Cerebellar cortex (tissue), 1 donor: Measurements from ENCODE around the gene GPBAR1.

ENCODE experiments used
- DNase-seq: peaks from one replicate; pipeline ENCODE4 v3.0.0-alpha.2; 2015; ENCODE audit warnings: low spot score

The GPBAR1 gene

DNA sequence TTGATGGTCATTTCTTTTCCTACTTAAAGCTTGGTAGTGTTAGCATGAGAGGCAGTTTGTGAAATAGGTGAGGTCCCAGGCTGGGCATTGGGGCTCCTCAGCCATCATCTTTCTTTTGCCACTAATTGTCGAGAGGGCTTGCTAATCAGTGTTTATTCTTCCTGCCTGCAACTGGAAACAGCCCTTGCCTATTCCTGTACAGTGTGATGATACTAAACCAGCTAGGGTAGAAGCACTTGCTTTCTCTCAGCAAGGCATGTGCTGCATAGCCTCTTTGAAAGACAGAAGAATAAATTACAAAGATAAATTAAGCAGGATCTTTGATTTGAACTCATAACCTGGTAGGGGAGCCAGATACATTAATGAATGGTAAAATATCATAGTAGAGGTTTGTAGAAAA is 16.6 kb upstream of the GPBAR1 start:
- no peak for DNase-seq

DNA sequence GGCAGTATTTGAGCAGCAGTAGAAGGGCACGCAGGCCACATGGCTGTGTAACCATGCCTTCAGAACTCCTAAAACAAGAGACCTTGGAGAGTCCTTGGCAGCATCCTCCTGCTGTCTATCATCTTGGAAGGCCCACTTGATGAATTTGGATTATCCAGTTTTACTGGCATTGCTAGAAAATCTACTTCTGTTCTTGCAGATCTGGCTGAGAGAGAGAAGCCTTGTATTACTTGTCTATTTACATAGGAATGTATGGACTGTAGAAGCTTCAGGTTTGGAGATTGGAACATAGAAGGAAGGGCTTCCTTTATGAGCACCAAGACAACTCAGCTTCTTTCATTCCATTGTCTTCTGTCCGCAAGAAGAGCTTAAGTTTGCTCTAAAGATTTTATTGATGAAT is 16.1 kb upstream of the GPBAR1 start:
- no peak for DNase-seq

DNA sequence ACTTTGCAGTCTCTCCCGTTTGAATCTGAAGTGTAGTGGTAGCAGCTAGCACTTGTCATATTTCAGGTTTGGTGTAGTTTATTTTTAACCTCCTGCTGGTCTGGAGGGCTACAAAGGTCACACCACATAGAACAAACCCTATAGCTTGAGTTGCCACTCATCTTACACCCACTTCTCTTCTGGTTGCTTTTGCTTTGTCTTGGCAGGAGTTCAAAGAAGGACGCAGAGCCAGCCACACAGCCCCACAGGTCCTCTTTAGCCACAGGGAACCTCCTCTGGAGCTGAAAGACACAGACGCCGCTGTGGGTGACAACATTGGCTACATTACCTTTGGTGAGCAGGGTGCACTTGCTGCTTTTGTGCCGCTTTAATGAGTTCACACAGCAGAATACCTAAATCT is 15.6 kb upstream of the GPBAR1 start:
- DNase-seq = no peak

DNA sequence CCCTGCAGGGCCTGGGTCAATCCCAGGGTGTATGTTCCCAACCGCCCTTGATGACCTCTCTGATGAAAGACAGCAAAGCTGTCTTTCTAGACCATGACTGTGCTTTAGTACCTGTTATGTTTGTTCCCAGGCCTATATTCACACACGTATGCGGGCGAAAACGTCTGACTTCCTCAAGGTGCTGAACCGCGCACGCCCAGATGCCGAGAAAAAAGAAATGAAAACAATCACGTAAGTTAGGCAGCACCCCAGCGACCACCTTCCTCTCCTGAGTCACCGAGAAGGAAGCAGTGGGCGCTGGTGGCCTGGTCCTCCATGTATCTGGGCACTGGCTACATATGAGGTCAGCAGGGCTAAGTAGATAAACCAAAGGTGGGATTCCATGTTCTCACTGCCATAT is 11.1 kb upstream of the GPBAR1 start:
- no peak for DNase-seq

DNA sequence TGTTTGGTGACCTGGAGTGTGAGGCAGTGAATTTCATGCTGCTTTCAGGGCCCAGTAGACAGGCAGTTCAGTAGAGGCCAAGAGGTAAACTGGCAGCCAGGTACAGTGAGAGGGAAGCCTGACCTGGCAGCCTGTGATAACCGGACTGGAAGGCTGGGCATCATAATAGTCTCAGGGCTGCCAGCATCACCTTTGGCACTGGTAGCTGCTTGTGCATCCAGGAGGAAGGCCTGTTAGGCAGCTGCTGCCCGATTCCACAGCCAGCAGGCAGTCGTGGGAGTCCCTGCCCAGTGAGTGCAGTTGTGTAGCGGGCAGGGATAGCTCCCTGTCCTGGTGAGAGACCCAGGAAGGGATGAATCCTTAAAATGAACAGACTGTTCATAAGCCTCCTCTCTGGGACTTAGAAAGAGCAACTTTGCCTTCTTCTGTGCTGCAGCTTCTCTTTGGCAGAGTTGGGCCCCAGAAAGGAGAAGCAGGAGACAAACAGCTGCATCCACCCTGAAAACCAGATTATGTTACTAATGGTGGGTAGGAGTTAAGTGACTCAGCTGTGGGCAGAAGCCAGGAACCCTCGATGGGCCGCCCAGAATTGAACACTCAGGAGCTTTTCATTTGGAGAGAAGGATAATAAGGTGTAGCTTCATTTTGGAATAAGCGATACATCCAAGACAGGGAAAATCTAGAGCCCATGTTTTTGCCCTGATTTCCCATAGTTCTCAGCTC is 8.1 kb upstream of the GPBAR1 start:
- DNase-seq = peak; percentile 71

DNA sequence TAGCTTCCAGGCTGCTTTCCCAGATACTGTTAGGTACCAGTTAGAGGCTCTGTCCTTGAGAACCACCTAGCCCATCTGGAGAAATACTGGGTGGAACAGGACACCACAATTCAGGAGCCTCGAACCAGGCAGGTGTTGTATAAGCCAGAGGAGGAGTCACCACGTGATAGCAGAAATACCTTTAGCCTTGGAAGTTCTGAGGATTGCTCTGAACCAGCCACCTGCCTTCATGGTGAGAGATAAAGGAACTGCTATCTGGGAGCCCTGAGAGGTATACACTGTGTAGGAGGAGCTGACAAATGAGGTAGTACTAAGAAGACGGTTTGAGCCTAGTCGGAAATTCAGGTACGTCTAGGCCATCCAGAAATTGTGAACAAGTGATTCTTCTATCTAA is 7.6 kb upstream of the GPBAR1 start:
- DNase-seq = no peak

DNA sequence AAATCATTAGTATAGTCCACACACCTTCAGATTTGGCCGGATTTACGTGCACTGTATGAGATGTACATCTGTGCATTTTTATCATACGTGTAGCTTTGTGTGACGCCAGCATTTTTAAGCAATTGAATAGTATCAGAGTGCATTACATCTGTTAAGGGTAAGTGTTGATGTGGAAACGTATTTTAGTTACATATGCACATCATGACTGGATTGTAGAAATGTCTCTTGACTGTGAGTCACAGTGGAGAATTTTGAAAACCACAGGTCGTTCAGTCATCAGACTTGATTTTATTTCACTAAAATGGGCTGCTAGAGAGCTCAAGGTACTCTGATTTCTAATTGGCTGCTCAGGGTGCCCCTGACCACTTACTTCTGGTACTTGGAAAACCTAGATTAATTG is 5.4 kb upstream of the GPBAR1 start:
- no peak for DNase-seq

DNA sequence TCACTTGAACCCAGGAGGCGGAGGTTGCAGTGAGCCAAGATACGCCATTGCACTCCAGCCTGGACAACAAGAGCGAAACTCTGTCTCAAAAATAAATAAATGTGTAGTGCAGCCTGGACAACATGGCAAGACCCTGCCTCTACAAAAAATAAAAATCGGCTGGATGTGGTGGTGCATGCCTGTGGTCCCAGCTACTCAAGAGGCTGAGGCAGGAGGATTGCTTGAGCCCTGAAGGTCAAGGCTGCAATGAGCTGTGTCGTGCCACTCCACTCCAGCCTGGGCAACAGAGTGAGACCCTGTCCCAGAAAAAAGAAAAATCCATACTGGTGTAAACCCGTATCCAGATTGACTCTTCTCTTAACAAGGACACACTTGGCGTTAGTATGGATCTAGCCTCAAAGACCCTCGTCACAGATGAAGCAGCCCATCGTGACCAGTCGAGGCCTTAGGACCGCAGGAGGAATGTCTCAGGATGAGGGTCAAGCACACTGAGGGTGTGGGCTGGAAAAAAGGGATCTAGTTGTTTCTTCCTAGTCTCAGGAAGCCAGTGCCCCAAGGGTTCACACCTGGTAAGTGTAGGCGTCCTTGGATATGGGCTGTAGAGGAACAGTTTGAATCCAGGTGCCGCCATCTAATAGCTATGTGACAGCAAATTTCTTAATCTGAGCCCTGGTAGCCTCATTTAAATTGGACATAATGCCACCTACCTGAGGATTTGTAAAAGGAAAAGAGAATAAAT is 4.0 kb upstream of the GPBAR1 start:
- no peak for DNase-seq

DNA sequence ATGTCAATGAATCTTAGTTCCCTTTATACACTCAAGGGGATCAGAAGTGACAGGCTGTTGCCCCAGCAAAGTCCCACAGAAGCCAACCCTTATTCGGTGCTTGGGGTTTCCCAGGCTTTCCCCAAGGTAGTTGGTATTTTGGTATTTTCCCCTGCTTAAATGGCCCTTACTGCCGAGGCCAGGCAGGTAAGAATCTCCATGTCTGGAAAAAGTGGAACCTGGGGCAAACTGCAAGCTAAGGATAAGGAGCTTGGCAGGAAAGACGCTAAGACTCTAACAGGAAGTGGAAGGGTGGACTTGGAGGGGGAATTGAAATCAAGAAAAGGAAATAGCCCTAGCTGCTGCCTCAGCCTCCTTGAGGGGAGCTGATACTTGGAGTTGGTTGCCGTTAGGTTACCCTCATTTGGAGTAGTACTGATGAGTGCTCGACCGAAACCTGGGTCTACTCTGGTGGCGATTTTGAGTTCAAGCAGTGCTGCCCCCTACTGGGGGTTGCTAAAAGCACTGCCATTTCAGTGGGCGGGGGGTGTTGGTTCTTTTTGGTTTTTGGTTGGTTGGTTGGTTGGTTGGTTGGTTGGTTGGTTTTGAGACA is 3.3 kb upstream of the GPBAR1 start:
- DNase-seq = no peak

DNA sequence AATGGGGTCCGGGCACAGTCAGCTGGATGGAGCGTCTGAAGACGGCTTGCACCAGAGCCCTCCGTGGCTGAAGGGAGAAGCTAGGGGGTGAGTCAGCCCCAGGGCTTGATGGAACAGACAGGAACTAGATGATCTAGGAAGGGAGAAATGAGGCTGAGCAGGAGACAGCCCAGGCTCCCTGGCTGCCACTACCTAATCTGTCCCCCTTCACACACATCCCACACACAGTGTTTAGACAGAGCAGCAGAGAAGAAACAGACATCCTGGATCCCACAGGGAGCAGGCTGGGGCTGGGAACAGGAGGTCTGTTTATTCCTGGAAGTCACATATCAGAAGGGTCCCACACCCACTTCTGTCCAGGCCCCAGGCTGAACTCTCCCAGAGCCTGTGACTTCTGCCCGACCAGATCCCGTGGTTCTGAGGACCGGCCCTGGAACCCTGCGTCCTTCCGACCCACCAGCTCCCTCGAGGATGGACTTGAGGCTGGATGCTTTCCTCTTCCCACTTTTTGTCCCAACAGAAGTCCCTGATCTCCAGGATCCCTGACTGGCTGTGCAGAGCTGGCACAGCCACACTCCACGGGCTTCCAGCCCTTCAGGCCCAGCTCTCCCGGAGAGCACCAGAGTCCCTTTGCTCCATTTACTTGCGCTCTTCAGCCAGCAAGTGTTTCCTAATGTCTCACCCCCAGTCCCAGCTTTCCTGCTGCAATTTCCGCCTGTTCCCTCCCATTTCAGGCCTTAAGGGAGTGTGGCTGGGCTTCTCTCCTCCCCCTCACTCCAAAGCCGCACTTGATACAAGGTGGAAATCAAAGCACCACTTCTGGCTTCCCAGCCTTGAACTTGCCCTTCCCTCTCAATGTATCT is 1.5 kb upstream of the GPBAR1 start:
- DNase-seq = no peak

DNA sequence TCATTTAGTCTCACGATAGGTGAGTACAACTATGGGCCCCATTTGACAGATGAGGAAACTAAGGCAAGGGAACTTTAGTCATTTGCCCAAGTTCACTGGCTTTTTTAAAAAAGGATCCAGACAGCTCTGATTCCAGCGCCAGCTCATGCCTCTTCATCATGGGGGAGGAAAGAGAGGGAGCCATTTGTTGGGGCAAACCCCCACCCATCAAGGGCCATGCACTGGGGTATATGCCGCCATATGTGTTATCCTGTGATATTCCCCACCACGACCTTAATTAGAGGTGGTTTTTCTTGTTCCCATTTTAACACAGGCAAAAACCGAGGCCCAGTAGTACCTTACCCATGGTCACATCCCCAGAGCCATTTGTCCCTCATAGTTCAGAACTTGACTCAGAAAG is 649 bp upstream of the GPBAR1 start:
- DNase-seq = no peak

DNA sequence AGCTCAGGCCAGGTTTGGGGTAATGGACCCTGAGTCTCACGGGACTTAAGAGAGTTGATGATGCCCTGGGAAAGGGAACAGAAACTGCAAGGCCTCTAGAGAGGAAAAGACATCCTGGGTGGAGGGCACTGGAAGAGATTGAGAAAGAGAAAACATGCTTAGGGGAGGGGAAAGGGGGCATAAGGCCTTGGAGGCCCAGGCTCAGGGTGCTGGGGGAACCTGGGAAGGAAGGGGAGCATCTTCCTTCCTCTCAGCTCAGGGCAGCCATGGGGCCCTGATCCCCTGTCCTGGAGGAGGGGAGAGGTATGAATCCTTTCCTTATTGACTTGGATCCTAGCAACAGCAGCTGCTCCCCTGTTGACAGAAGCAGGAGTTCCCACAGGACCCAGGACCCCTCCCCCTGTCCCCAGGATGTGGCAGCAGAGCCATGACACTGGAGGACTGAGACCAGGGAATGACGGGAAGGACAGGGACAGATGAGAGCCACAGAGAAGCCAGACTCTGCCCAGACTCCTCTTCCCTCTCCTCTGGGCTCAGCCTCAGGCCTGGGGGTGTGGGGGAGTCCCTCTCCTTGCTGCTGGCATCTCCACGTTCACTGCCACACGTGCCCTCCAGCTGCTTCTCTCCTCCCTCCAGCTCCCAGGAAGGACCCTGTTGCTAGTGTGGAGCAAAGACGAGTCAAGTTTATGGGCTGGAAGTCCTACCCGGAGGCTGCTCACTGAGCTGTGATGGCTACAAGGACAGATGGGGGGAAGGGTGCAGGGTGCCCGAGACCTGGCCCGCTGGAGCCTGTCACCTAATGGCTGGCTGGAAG is 815 bp downstream of the GPBAR1 start:
- no peak for DNase-seq

DNA sequence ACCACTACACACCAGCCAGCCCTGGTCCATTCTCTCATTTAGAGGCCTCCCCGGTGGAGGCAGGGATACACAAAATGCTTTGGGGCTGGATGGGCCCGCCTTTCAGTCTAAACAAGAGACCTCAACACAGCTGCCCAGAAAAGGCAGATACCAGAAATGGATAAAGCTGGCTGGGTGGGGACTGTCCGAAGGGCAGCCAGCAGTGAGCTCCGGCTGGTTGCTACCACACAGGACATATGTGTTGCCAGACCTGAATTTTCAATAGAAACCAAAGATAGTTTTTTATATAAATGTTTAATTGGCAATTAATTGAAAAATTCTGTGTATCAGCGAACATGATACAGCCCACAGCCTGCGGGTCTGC is 1.4 kb downstream of the GPBAR1 start:
- no peak for DNase-seq

DNA sequence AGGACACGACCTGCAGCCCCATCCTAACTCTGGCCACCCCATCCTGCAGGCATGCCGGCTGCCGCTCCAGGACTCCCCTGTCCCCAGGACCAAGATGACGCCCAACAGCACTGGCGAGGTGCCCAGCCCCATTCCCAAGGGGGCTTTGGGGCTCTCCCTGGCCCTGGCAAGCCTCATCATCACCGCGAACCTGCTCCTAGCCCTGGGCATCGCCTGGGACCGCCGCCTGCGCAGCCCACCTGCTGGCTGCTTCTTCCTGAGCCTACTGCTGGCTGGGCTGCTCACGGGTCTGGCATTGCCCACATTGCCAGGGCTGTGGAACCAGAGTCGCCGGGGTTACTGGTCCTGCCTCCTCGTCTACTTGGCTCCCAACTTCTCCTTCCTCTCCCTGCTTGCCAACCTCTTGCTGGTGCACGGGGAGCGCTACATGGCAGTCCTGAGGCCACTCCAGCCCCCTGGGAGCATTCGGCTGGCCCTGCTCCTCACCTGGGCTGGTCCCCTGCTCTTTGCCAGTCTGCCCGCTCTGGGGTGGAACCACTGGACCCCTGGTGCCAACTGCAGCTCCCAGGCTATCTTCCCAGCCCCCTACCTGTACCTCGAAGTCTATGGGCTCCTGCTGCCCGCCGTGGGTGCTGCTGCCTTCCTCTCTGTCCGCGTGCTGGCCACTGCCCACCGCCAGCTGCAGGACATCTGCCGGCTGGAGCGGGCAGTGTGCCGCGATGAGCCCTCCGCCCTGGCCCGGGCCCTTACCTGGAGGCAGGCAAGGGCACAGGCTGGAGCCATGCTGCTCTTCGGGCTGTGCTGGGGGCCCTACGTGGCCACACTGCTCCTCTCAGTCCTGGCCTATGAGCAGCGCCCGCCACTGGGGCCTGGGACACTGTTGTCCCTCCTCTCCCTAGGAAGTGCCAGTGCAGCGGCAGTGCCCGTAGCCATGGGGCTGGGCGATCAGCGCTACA is 2.1 kb downstream of the GPBAR1 start:
- no peak for DNase-seq

DNA sequence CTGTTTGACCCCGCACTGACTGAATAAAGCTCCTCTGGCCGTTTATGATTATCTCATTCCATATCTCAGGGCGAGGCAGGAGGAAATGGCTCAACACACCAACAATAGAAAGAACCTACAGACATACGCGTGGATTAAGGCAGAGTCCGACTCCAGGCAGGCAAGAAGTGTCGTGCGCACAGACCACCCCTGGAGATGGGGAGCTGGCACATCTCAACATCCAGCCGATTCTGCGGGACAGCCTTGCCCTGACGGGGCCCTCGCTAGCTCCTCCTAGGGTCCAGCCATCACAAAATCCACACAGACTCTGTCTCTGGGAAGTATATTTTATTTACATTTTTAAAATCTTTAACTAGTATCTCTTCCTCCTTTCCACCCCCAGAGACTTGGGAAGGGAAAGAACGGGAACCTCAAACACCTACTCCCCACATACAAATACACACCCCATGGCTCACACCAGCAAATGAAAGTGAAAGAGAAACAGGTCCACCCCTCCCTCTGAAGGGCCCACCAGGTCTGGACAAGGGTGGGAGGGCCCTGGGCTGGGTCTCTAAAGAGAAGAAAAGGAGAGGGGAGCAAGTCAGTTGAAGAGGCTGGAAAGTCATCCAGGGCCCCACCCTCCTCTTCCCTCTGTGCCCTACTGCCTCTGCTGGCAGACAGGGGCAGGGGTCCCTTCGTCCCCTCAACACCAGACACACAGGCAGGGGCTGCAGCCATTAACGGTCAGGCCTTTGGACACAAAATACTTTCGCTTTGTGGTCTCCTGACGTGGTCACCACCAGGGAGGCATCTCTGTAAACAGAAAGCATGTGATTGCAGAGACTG is 3.2 kb downstream of the GPBAR1 start:
- no peak for DNase-seq

DNA sequence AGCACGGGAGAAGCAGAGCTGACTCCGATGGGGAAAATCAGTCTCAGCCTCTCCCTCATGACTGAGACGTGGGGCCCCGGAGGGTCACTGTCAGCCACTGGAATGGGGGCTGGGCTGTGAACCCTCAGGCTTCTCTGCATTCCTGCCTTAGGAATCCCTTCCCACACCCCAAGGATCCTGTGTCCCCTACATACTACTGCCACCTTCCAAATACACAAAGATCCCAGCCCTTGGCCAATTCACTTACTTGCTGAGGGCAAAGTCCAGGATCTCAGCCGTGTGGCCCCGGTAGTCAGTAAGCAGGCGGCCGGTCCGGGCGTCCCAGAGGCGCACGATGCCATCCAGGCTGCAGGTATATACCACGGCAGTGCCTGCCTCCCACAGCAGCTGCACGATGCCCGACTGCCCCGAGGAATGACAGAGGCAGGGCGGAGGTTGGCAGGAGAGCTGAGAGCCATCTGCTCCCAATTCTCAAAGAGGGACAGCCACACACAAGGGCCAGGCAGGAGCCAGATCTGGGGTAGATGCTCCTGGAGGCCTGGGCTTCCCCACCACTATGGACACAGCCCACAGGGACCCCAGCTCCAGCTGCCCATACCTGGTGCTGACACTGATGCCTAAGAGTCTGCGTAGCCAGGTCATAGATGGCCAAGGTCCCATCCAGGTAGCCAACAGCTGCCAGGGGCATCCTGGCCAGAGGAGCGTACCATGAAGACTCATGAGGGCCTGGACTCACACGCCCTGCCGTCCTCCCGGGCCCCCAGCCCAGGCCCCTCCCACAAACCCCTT is 4.2 kb downstream of the GPBAR1 start:
- no peak for DNase-seq

DNA sequence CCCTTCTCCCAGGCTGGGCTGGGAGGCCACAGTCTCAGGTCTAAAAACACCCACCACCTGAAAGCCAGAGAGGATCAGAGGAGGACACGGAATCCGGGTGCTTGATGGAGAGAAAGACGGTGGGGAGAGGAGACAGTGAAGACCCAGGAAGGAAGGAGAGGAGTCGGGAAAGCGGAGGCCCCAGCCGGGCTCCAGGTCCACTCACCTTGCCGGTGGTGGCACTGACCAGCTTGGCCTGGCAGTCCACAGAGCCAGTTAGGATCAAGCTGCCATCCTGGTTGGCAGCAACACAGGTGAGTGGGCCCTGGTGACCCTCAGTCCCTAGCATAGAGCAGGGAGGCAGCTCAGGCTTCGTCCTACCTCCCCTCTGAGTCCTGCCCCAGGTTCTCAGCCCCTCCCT is 4.8 kb downstream of the GPBAR1 start:
- DNase-seq = no peak

DNA sequence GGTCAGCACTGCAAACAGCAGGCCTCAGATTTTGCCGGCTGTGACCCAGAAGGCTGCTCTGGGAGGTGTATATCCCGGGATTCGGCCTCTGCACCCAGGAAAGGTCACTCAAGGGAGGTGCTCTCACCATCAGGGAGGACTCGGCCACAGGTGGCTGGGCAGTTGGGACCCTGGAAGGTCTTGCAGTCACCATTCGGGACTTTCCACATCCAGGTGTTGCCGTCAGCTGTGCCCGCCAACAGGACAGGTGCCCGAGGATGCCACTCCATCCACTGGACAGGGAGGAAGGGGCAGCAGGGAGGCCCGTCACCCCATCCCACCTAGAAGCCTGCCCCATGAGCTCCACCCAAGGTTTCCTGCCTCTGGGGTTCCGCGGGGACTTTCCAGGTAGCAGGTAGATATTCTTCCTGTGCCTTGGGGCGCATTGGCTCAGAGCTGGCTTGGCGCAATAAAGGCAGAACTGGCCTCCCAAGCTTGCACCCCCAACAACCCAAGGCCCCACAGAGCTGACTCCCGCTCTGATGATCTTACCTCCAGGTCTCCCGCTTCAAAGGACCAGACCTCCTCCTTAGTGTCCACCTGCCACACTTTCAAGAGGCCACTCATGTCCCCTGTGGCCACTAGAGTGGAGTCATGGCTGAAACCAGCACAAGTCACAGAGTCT is 5.6 kb downstream of the GPBAR1 start:
- no peak for DNase-seq
